ENCODE results near the gene AP2B1. TPM values are rescaled to one million over a fixed set of nuclear protein-coding genes. Genes with fewer than 3 reads are reported as not detected.

Gene AP2B1
- total RNA-seq, 1 experiment from 2014 or later, result 217 TPM

- H3K4me2 ChIP-seq (ENCODE audit: insufficient read depth, insufficient read length, low read length), result no peak overlapping the region
- no peaks in the 10 kb centered on the region for H3K4me1 ChIP-seq (ENCODE audit: insufficient read depth, low read length)
- H3K56ac ChIP-seq (ENCODE audit: insufficient read length, low read depth, low read length), result no peak overlapping the region
- H3K27me3 ChIP-seq (ENCODE audit: insufficient read depth, low read length), result no peaks in the 10 kb centered on the region
- no CpG with 5 or more reads among the region's 1 CpG for WGBS (ENCODE audit: extremely low coverage, insufficient read length, low lambda C conversion rate)
- no peak overlapping the region for H3K4ac ChIP-seq (ENCODE audit: low read depth, low read length)
- Mint-ChIP-seq H3K4me1 (peaks cover 9% of the 10 kb centered on the region in 2 experiments), H3K36me3 (ENCODE audit: insufficient read depth in 1 of 3, low read depth in 3 of 3) (no peaks in the 10 kb centered on the region), H3K27me3 (ENCODE audit: low read depth) (peaks cover 31% of the 10 kb centered on the region), H3K4me3 (no peak overlapping the region), H3K27ac (no peak overlapping the region), H3K9me3 (no peaks in the 10 kb centered on the region)
- H4K91ac ChIP-seq (ENCODE audit: insufficient read length, low read depth, low read length), result no peak overlapping the region
- H2AFZ ChIP-seq (ENCODE audit: low read length), result no peak overlapping the region
- H3T11ph ChIP-seq (ENCODE audit: low read length), result no peak overlapping the region
- no peak overlapping the region for H3K27ac ChIP-seq (ENCODE audit: insufficient read length, low read depth, low read length)
- no peaks in the 10 kb centered on the region for H4K20me1 ChIP-seq (ENCODE audit: control insufficient read depth, insufficient read depth, insufficient read length)
- H3K23me2 ChIP-seq (ENCODE audit: insufficient read length, low read depth, low read length, poor library complexity, severe bottlenecking), result no peaks in the 10 kb centered on the region
- no peak overlapping the region for H3K14ac ChIP-seq (ENCODE audit: insufficient read depth, low read length)
- no peak overlapping the region for H2BK12ac ChIP-seq (ENCODE audit: insufficient read length, low read depth, low read length)
- no peak overlapping the region for H2BK5ac ChIP-seq (ENCODE audit: insufficient read length, low read length)
- H4K5ac ChIP-seq (ENCODE audit: insufficient read length, low read depth, low read length), result no peak overlapping the region
- H2AK5ac ChIP-seq (ENCODE audit: insufficient read length, low read length), result no peak overlapping the region
- TF ChIP-seq, protein P1, sequence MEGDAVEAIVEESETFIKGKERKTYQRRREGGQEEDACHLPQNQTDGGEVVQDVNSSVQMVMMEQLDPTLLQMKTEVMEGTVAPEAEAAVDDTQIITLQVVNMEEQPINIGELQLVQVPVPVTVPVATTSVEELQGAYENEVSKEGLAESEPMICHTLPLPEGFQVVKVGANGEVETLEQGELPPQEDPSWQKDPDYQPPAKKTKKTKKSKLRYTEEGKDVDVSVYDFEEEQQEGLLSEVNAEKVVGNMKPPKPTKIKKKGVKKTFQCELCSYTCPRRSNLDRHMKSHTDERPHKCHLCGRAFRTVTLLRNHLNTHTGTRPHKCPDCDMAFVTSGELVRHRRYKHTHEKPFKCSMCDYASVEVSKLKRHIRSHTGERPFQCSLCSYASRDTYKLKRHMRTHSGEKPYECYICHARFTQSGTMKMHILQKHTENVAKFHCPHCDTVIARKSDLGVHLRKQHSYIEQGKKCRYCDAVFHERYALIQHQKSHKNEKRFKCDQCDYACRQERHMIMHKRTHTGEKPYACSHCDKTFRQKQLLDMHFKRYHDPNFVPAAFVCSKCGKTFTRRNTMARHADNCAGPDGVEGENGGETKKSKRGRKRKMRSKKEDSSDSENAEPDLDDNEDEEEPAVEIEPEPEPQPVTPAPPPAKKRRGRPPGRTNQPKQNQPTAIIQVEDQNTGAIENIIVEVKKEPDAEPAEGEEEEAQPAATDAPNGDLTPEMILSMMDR (conservative IDR thresholded peaks at IDR 0.05), result no peak
- H2BK120ac ChIP-seq (ENCODE audit: low read depth, low read length, poor library complexity, severe bottlenecking), result no peak overlapping the region
- no peak overlapping the region for H3K18ac ChIP-seq (ENCODE audit: insufficient read length, low read depth, low read length)
- H3K79me2 ChIP-seq (ENCODE audit: insufficient read depth, low read length), result no peaks in the 10 kb centered on the region
- no peak for DNase-seq
- H4K8ac ChIP-seq (replicated peaks; ENCODE audit: insufficient read length, low read depth, low read length), result no peak overlapping the region
- no peak overlapping the region for H2BK15ac ChIP-seq (ENCODE audit: low read depth, low read length)
- no peak overlapping the region for H2BK20ac ChIP-seq (ENCODE audit: low read depth, low read length, poor library complexity, severe bottlenecking)
- H3K9ac ChIP-seq (ENCODE audit: extremely low read depth, insufficient read length, low read length), result no peak overlapping the region
- H3K79me1 ChIP-seq (ENCODE audit: insufficient read depth, low read depth, low read length, poor library complexity, severe bottlenecking), result no peaks in the 10 kb centered on the region
- H3K9me3 ChIP-seq (ENCODE audit: control insufficient read depth, low read depth, low read length), result no peaks in the 10 kb centered on the region
- no peak overlapping the region for H3K23ac ChIP-seq (ENCODE audit: insufficient read length, low read depth, low read length)
These were observed 38.1 kb upstream of the AP2B1 start for GRCh38 chr17:35548978-35549377.

All from H9 (cell line).